NCI-H1092 (cell line): ENCODE data around the gene PRDM4.
"Not testable (repeated sequence)": the region's sequence is repeated elsewhere in the genome, so short reads cannot be mapped to it uniquely, and the experiment has no call there.

ENCODE experiments used
- DNase-seq: peaks from one replicate; lab custom pipeline; 2025; lab: John Stamatoyannopoulos, UW

Gene PRDM4

DNA sequence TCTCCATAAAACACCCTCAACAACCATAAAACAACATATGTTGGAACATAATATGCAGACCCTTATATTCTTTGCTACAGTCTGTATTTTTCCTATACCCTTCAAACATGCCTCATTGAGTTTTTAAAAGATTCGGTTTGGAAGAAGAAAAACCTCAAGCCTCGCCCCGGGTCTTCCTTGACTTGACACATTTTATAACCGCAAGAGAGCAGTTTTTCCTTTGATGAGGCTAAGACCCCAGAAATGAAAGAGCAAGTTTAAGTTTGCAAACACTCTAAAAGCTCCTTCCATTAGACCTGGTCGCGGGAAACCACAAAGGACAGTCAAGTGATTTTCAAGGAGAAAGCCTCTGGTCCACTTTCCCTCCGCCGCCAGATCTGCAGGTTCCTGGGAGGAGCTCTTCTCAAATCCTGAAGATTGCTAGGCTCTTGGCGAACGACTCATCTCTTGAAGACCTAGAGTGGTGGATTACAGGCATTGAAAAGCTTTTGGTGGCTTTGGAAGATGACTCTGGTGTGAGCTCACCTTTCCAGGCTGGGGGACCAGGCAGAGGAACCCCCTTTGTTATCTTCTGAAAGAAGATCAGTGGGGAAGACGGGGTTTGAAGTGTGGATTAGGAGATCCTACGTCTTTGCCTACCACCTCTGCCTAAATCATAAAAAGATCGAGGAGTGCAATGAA is 13.6 kb upstream of the PRDM4 start, which contains the start of gene ASCL4:
Gene ASCL4 (plus strand): TSS at position 356 of the 681 bp plus-strand sequence. CDS start 515 bp downstream, outside the sequence.
- no peak for DNase-seq

GRCh38 chr12:107767466-107767865 is 6.5 kb upstream of the PRDM4 start:
- no peak for DNase-seq

DNA sequence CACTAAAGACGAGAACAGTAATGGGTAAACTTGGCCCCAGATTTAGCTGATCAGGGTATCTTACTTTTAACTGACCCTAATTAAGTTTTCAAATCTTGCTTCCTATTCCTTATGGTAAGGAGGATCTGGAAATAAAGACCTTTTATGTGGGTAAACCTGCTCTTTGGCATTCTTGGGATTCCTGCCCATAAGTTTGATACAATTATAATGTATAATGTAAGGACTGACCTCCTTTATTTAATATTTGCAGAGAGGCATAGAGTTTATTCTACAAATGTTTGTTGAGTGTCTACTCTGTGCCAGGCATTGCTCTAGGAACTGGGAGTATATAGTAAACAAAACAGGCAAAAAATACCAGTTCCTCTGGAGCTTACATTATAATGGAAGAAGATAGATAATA is 4.4 kb upstream of the PRDM4 start:
- no peak for DNase-seq

GRCh38 chr12:107764626-107765025 is 3.7 kb upstream of the PRDM4 start:
- no peak for DNase-seq

DNA sequence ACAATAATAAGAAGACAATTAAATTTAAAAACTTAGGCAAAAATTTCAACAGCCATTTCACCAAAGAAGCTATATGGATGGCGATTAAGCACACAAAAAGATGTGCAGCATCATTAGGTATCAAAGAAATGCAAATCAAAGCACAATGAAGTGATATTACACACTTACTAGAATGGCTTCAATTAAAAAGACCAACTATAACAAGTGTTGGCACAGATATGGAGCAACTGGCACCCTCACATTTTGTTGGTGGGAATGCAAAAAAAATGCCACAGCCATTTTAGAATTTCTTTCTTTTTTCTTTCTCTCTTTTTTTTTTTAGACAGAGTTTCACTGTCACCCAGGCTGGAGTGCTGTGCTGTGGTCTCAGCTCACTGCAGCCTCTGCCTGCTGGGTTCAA is 1.9 kb upstream of the PRDM4 start:
- DNase-seq, result no peak

- peak; percentile 0 for DNase-seq
These were observed 566 bp upstream of the PRDM4 start for GRCh38 chr12:107761502-107761904.

- DNase-seq, result peak; percentile 1
These were observed 629 bp downstream of the PRDM4 start for GRCh38 chr12:107760207-107760808.

- DNase-seq, result no peak
These were observed 1.5 kb downstream of the PRDM4 start for GRCh38 chr12:107759410-107759809.

- DNase-seq, result no peak
These were observed 11.9 kb downstream of the PRDM4 start for GRCh38 chr12:107749083-107749482.

- no peak for DNase-seq
These were observed 12.5 kb downstream of the PRDM4 start for GRCh38 chr12:107748472-107748871.

DNA sequence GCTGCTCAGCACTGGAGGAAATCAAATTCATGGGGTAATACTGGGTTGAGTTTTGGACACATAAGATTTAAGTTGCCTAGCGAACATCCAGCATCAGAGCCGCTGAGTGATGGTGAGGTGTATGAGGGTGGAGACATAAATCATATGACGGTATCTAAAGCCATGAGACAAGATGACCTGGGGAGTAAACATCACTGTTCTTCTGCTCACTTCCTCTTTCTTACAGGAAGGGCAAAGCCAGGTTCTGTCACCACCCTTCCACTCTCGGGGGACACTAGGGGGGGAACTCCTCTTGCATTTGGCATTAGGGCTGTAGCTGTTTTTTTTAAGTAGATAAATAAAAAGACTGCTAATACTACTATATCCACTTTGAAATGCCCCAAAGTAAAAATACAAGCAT is 24.0 kb downstream of the PRDM4 start:
- no peak for DNase-seq

DNA sequence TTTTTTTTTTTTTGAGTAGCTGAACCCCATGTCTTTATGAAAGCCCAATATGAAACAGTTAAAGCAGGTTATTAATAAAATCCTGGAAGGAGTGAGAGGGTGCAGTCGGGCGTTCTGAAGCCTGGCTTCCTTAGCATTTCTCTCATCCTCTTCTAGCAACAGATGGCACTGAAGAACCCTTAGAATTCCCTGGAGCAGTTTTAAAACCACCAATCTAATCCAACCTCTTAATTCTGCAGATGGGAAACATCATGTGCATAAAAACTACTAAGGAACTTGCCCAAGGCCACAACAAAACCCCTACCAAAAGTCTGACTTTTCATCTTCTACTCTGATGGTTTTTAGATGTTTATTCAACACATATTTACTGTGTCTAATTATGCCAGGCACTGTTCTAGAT is 25.2 kb downstream of the PRDM4 start:
- no peak for DNase-seq

DNA sequence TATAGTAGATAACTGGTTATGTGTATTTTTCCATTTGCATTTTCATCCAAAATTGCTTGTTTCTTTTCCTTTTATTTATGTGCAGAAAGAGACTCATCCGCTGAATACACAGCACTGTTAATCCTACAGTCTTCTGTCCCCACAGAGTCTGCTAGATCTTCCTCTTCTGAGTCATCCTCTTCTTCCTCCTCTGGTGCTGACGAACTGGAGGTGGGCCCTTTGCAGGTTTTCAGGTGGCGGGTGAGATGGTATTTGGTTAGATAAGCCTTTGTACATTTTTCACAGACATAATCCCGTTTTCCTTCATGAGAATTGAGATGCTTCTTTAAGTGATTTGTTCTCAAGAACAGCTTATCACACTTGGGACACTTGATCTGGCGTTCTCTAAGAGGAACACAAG is 26.8 kb downstream of the PRDM4 start:
- DNase-seq, result no peak

- DNase-seq, result no peak
These were observed 28.6 kb downstream of the PRDM4 start for GRCh38 chr12:107732365-107732764.

DNA sequence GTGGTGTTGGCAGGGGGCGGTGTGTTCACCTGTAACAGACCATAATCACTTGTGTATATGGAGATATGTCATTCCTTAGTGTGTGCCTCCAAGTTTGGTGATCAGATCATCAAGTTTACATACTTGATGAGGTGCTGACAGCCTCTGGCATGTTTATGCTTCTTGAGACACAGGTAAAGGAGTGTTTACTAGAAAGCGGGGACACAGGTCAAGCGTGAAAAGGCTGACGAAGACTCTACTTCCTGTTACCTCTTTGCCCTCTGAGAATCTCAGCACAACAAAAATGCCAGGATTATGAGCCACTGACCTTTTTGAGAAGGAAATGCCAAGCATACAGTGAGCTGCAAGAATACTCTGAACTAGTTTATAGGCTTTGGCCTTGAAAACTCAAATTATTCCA is 29.6 kb downstream of the PRDM4 start:
- no peak for DNase-seq

DNA sequence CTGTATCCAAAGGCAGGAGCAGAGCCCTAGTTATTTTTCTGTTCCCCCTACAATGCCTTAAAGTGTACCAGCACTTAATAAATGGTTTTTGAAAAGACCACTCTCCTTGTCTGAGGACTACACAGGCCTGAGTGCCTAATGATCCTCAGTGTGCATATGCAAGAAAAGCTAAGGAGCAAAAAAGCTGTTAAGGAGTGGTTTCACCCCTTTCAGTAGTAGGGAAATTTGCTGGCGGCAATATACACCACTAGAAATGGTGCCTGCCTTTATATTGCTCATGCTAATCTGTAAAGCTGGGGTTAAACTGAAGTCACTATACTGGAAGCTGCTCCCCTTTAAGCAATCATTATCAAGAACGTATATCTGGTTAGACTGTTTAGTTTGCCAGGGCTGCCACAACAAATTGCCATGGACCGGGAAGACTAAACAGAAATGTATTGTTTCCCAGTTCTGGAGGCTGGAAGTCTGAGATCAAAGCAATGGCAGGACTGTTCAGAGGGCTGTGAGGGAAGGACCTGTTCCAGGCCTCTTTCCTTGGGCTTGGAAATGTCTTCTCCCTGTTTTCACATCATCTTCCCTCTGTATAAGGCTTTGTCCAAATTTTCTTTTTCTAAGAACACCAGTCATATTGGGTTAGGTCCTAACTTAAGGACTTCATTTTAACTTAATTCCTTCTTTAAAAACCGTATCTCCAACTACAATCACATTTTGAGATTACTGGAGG is 30.2 kb downstream of the PRDM4 start:
- no peak for DNase-seq

- not testable (repeated sequence) for DNase-seq
These were observed 33.2 kb downstream of the PRDM4 start for GRCh38 chr12:107727742-107728141.

DNA sequence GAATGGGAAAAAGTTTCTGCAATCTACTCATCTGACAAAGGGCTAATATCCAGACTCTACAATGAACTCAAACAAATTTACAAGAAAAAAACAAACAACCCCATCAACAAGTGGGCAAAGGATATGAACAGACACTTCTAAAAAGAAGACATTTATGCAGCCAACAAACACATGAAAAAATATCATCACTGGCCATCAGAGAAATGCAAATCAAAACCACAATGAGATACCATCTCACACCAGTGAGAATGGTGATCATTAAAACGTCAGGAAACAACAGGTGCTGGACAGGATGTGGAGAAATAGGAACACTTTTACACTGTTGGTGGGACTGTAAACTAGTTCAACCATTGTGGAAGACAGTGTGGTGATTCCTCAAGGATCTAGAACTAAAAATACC is 33.6 kb downstream of the PRDM4 start:
- not testable (repeated sequence) for DNase-seq

- DNase-seq, result no peak
These were observed 42.3 kb downstream of the PRDM4 start for GRCh38 chr12:107718606-107719005.

DNA sequence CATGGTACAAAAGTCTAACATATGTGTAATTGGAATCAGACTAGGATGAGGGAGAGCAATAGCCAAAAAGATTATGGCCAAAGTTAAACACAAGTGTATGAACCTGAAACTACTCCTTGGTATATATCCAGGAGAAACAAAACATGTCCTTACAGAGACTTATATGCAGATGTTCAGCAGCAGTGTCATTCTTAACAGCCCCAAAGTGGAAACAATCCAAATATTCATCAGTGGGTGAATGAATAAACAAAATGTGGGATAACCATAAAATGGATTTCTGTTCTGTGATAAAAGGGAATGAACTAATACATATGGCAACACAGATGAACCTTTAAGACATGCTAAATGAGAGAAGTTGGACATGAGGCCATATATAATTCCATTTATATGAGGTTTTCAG is 45.2 kb downstream of the PRDM4 start:
- no peak for DNase-seq

DNA sequence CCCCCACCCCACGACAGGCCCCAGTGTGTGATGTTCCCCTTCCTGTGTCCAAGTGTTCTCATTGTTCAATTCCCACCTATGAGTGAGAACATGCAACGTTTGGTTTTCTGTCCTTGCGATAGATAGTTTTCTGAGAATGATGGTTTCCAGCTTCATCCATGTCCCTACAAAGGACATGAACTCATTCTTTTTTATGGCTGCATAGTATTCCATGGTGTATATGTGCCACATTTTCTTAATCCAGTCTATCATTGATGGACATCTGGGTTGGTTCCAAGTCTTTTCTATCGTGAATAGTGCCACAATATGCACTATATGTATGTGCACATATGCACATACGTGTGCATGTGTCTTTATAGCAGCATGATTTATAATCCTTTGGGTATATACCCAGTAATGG is 55.4 kb downstream of the PRDM4 start:
- not testable (repeated sequence) for DNase-seq

DNA sequence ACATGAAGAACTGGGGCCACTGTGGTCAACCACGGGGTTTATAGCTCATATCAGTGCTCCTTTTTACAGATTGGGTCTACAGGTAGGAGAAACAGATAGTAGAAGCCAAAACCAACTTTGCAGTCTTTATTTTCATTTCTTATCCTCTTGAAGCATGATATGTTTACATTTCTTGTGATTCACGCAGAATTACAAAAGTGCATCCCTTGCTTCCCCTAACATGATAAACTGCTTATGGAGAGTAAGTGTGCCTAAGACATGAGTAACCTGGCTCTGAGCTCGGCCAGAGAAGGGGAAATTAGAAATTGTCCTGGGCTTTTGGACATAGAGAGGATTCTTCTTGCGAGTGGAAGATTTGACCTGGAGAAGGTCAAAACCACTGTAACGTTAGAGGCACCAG is 56.9 kb downstream of the PRDM4 start:
- DNase-seq, result no peak

GRCh38 chr12:107702106-107702505 is 58.8 kb downstream of the PRDM4 start:
- no peak for DNase-seq
